NK-92 treated with Interleukin-12 subunit alpha and Interleukin-12 subunit beta, amount 100 ng/mL, for 24 hours (cell line): ENCODE measurements around the gene ADAMTS2.

ENCODE experiments used
- DNase-seq: peaks from one replicate; lab custom pipeline; 2025; lab: John Stamatoyannopoulos, UW

ADAMTS2 gene

DNA sequence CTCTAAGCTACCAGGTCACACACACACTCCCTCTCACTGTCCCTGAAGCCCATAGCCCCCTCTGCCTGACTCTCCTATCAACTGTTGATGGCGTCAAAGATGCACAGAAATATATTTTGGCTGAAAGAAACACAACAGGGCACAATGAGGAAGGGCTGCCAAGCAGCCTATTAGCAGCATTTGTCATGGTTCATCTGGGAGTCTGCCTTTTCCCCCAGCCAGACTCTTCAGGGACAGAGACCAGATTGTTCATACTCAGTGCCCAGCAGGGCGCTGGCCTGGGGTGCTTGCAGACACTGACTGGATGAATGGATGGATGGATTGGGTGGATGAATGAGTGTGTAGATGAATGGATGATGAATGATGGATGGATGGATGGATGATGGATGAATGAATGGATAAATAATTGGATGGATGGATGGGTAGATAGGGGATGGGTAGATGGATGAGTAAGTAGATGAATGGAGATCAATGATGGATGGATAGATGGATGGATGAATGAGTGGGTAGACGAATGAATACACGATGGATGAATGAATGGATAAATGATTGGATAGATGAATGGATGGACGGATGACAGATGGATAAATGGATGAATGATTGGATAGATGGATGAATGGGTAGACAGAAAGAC is 90.5 kb downstream of the ADAMTS2 start:
- DNase-seq = no peak

DNA sequence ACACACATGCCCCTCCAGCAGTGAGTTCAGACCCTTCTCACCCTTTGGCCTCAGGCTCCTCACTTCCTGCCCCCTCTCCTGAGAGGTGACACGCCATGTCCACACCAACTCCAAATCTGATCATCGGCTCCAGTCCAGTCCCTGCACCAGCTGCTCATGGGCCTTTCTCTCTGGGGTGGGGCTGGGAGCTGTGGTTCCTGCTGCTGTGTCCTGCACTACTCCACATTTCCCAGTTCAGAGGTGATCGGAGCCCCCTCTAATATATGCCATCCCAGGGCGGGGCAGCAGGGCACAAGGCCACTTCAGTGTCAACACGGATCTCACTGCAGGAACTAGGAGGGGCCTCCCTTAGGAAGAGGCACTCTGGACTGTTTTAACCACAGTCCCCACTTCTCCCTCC is 91.5 kb downstream of the ADAMTS2 start:
- no peak for DNase-seq

DNA sequence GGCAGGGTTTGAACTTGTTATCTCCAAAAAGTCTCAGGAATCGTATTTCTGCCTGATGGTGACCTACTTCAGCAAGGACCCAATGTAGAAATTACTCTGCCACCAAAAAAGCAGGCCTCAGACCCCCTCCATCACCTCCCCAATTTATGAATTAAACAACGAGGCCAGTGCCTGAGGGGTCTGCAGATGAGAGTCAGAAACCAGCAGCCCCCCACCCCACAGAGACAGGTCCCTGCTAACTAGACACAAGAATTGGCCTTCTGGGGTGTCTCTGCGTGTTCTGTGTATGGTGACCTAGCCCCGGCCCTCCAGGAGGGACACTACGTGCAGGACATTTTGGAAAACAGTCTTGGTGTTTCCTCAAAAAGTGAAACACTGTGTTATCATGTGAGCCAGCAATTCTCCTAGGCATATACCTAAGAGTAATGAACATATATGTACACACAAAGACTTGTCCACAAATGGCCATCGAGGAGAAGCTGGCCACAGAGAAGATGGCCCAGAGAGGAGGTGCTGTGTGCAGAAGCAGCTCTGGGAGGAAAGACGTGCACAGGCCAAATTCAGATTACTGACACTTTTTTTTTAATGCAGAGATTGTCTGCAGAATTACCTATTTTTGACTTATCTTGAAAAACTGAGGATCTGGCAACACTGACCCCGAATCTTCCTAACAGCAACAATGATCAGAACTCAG is 93.8 kb downstream of the ADAMTS2 start:
- DNase-seq = no peak

GRCh38 chr5:179250561-179251225 is 94.6 kb downstream of the ADAMTS2 start:
- no peak for DNase-seq

GRCh38 chr5:179246227-179246626 is 99.0 kb downstream of the ADAMTS2 start:
- DNase-seq = no peak

DNA sequence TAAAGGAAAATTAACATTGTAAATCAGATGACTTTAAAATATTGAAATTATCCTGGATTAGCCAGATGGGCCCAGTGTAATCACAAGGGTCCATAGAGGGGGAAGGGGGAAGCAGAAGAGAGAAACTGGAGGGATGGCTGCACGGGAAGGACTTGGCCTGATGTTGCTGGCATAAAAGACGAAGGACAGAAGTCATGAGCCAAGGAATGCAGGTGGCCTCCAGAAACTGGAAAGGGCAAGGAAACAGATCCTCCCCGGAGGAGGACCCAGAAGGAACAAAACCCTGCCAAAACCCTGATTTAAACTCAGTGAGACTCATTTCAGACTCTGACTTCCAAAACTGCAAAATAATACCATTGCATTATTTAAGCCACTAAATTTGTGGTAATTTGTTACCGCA is 100.2 kb downstream of the ADAMTS2 start:
- DNase-seq = no peak

DNA sequence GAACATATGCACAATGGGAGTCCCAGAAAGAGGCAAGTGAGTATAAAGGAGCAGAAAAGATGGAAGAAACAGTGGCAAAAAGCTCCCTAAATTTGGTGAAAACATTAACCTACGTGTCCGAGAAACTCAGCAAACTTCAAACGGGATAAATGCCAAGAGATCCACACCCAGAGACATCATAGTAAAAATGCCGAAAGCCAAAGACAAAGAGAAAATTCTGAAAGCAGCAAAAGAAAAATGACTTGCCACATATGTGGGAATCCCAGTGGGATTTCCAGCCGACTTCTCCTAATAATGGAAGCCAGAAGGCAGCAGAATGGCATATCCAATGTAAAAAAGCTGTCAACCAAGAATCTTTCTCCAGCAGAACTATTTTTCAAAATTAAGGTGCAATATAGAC is 101.2 kb downstream of the ADAMTS2 start:
- no peak for DNase-seq

GRCh38 chr5:179243333-179243732 is 101.9 kb downstream of the ADAMTS2 start:
- DNase-seq = peak; percentile 25

DNA sequence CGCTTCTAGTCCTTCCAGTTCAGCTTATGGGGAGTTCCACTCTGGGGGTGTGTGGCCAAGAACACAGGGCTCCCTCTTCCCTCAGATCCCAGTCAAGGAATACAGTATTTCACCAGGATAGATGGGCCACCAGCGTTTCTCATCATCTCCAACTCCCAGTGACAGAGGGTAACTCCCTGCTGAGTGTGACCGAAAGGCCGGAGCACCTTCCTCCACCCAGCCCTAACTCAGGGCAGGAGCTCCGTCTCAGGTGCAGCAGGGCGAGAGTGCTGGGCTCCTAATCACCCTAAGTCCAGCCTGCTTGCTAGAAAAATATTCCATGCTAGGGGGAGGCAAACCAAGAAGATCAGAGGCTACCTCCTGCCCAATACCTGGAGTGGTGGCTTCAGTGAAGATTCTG is 102.6 kb downstream of the ADAMTS2 start:
- no peak for DNase-seq

DNA sequence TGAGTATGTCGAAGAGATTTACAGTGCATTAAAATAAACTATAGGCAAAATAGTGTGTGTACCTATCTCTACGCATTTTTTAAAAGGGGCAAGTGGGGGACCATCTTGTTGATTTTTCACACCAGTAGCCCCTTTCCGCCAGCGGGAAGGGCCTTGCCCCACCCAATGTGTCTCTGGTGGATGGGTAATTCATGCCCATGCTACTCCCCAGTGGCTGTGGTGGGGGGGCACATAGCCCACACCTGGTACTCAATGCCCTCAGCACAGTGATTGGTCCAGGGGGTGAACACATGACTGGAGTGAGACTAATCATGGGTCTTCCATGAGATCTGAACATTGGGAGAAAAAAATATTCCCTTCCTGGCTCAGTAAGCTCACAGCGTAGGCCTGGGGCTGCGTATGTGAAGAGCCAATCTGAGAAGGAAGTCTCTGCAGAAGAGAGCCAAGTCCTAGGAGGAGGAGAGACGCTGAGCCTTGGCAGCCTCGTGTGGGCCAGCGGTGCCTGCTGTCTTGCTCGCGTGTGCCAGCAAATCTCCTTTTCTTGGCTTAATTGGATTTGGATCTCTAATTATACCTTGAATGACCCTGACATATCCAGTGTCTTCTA is 103.4 kb downstream of the ADAMTS2 start:
- no peak for DNase-seq

DNA sequence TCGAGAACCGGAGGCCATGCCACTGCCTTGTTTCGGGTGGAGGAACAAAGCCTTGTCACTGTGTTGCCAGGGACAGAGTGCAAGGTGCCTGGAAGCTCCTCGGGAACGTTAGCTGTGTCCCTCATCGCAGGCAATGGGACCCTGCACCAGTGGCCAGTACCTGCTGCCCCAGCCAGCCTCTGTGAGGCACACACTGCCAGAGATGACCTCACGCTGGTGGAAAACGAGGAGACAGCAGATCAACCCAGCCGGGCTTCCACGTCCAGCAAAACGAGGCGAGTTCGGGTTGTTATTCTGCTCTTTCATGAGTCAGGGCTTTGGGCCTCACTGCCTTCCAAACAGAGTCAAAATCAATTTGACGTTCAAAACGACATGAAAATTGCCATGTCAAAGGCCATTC is 104.1 kb downstream of the ADAMTS2 start:
- DNase-seq = no peak

DNA sequence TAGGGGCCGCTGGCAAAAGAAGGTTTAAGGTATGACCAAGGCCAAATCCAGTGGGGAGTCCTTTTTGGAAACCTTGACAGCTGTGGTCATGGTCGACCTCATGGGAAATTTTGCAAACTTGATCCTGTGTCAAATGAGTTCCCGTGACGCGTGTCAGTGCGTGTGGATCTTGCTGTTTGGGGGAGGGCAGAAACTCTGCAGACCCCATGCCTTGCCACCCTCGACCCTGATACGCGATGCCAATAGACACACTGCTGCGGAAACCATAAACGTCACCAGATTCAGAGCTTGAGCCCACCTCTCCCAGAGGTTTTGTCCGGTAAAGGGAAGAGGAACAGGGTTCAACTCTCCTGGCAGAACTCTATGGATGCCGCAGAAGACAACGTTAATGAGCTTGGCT is 104.7 kb downstream of the ADAMTS2 start:
- no peak for DNase-seq

- DNase-seq = no peak
These were observed 105.8 kb downstream of the ADAMTS2 start for GRCh38 chr5:179239256-179240135.

GRCh38 chr5:179238628-179238970 is 106.7 kb downstream of the ADAMTS2 start:
- no peak for DNase-seq

DNA sequence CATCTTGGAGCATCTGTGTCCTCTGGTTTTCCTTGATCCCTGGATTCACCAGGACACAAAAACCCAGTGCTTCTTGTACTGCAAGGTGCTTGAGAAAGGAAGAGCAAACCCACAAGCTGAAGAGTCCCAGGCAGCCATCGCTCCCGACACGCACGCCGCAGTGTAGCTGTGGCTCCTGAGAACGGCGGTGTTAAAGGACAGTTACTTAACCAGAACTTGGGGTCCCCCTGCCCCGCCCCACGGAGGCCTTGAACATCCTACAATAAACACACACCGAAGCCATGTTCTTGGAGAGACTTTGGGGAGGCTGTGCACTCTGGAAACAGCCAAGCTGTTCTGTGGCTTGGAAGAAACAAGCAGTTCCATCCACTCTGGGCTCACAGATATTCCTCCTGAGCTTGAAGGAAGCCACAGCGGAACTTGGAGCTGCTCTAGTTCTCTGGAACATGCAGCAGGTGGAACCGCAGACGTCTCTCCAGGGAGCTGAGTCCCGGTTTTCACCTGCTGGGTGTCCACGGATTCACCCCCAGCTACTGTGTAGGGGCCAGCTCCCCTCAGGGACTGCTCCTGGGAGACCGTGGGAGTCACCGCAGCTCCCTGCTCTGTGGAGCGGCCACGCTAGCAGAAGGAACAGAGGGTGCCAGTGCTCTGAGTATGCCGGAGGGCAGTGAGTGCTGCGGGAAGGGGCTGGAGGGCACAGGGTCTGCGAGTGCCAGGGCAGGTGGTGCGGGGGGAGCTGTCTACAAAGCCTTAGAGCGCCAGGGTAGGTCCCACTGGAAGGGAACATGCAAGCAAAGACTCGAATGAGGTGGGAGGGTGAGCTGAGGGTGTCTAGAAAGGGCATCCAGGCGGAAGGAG is 107.3 kb downstream of the ADAMTS2 start:
- no peak for DNase-seq

DNA sequence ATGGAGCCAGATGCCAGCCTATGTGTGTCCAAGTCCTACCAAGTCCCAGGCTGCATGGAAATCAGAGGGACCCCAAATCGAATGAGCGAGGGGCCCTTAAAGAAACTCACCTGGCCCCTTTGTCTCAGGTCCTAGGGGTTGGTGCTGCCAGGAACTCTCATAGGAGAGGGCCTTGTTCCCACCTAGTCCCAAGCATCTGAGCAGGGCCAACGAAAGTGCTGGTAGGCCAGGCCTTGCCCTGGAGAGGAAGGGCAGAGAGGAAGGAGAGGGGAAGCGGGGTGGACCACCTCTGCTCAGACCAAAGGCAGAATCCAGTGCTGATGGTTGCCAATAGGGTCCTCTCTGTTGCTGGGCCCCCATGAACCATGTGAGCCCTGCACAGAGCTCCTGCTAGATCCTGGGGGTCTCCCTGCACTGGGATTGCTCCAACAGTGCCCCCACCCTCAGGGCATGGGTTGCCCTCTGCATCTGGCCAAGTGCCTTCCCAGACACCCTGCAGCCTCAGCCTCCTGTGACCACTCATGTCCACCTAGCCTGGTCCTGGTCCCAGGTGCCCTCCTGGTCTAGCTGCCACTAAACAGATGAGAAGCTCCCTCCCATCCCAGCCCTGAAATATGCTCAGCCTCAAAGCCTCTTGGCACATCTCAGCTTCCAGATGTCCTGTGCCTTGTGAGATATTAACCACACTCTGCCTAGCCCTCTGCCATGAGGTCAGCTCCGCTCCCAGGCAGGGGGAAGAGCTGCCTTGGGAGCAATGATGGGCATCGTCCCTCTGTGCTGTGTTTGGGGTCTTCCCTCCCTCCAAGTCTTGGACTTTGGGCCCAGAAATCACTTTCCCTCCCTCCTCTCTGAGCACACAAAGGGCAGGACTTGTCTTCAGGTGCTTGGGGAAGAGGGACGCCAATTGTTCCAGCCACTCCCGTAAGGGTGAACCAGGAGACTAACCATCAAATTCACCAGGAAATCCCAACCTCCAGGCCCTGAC is 109.6 kb downstream of the ADAMTS2 start:
- no peak for DNase-seq

GRCh38 chr5:179234563-179235135 is 110.6 kb downstream of the ADAMTS2 start:
- no peak for DNase-seq

DNA sequence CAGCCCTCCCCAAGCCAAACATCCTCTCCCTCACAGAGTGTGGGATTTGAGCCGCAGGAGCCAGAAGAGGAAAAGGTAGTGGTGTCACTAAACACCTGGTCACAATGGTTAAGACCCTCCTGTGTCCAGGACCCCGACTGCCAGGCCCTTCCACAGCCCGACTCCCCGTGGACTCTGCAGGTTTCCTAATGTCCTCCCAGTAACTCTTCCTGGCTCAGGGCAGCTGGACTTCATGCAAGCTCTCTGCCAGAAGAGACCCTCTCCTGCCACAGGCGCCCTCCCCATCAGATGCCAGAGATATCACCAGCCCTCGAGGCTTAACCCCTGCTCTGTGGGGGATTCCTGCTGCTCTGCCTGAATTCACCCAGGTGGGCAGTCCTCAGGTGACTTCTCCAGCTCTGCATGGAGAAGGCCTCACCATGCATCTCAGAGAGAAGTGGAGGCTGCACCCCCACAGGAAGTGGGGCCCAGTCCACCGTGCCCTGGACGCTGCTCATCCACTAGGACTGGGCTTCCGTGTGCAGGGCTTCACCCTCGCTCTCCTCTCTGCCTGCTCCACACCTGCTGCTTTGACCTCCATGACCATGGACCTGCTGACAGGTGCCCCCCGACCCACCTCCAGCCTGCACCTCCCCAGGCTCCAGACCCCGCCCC is 111.2 kb downstream of the ADAMTS2 start:
- DNase-seq = no peak
